IgD-negative memory B cell (primary cell): ENCODE results near the gene FLAD1. TPM values are rescaled to one million over a fixed set of nuclear protein-coding genes. Genes with fewer than 3 reads are reported as not detected.

Experiments
- H3K27ac Mint-ChIP-seq, 3 donors: one replicate each; pipeline ENCODE4 v1.8.0; 2020 to 2022; ENCODE audit warnings: mild to moderate bottlenecking in 3 of 3, mixed read lengths in 3 of 3, moderate library complexity in 1 of 3
- H3K27me3 Mint-ChIP-seq: one replicate; pipeline ENCODE4 v1.8.0; 2021; ENCODE audit warnings: mixed read lengths
- H3K36me3 Mint-ChIP-seq: one replicate; pipeline ENCODE4 v1.8.0; 2020; ENCODE audit warnings: mild to moderate bottlenecking, mixed read lengths
- H3K4me1 Mint-ChIP-seq, 3 donors: one replicate each; pipeline ENCODE4 v1.8.0; 2020 to 2022; ENCODE audit warnings: mixed read lengths in 3 of 3, mild to moderate bottlenecking in 1 of 3
- H3K4me3 Mint-ChIP-seq, 4 donors: one replicate each; pipeline ENCODE4 v1.8.0; 2020 to 2022; ENCODE audit warnings: mild to moderate bottlenecking in 4 of 4, mixed read lengths in 4 of 4, moderate library complexity in 3 of 4
- H3K9me3 Mint-ChIP-seq, 3 donors: one replicate each; pipeline ENCODE4 v1.8.0; 2020 to 2021; ENCODE audit warnings: mixed read lengths in 3 of 3, mild to moderate bottlenecking in 1 of 3
- polyA plus RNA-seq: library from polyadenylated mRNA; unstranded; fragments of 300-500 nt; fragmentation: Illumina TruSeq; gene quantifications from one replicate; pipeline ENCODE4 v1.2.3, GENCODE V29; 2021

Gene FLAD1
- polyA plus RNA-seq = 57.6 TPM

DNA sequence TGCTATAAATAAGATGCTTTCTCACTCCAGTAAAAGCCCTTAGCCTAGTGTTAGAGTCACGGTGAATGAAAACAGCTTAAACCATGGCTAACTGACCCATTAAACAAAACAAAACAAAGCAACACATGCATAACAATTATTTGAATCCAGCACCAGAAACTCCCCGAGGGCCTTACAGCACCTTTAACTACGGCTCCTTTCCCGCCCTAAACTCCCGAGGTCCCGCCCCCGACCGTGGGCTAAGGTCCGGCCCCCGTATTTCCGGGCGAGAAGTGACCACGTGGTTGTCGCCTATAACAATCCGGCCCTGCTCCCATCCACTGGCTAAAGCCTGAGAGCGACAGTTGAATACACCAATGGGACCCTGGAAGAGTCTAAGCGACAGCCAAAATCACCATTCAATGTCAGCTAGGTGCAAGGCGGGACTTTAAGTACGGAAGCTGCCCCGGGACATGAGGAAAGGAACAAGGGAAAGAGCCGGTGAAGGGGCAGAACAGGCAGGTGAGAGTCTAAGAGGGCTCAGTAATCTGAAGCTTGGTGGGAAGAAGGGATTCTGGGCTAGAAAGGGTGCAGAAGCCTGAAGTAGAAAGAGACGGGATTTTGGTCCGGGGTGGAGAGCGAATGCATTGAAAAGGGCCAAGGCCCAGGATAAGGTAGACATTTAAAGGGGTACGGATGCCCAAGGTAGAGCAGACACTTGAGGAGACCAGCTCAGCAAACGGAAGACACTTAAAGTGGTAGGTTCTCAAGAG lies at the start of gene FLAD1:
FLAD1 (plus strand) TSS at position 448 of the 752 bp plus-strand sequence. CDS start 351 bp downstream, outside the sequence.
- H3K4me1 Mint-ChIP-seq = peaks cover 0 to 9% (median 8%) of the 10 kb centered on the region in 3 donors
- no peaks in the 10 kb centered on the region for H3K9me3 Mint-ChIP-seq
- H3K27me3 Mint-ChIP-seq = no peaks in the 10 kb centered on the region
- no peak within 1 kb of the TSS for H3K4me3 Mint-ChIP-seq
- peak within 1 kb of the TSS in 1 of 3 donors; percentile 76 for H3K27ac Mint-ChIP-seq
- H3K36me3 Mint-ChIP-seq = peaks cover 2% of the 10 kb centered on the region

DNA sequence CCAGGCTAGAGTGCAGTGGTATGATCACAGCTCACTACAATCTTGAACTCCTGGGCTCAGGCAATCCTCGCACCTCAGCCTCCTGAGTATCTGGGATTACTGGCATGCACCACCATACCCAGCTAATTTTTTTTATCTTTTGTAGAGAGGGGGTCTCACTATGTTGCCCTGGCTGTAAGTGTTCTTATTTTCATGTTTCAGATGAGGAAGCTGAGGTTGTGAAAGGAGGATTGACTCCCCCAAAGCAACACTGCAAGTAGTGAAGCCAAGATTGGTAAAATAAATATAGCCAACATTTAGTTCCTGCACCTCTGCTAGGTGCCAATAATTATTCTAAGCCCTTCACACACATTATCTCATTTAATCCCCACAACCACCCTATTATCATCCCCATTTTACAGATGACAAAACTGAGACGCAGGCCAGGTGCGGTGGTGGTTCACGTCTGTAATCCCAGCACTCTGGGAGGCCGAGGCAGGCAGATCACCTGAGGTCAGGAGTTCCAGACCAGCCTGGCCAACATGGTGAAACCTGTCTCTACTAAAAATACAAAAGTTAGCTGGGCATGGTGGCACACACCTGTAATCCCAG lies 48.7 kb upstream of the FLAD1 start:
- peaks cover 12 to 30% (median 25%) of the 10 kb centered on the region in 3 donors for H3K4me1 Mint-ChIP-seq
- no peaks in the 10 kb centered on the region for H3K27me3 Mint-ChIP-seq
- peak overlapping the region; percentile 12 to 49 (median 38) for H3K4me3 Mint-ChIP-seq
- H3K36me3 Mint-ChIP-seq = no peaks in the 10 kb centered on the region
- peak overlapping the region in 2 of 3 donors; percentile 25 to 89 for H3K27ac Mint-ChIP-seq
- H3K9me3 Mint-ChIP-seq = no peaks in the 10 kb centered on the region

DNA sequence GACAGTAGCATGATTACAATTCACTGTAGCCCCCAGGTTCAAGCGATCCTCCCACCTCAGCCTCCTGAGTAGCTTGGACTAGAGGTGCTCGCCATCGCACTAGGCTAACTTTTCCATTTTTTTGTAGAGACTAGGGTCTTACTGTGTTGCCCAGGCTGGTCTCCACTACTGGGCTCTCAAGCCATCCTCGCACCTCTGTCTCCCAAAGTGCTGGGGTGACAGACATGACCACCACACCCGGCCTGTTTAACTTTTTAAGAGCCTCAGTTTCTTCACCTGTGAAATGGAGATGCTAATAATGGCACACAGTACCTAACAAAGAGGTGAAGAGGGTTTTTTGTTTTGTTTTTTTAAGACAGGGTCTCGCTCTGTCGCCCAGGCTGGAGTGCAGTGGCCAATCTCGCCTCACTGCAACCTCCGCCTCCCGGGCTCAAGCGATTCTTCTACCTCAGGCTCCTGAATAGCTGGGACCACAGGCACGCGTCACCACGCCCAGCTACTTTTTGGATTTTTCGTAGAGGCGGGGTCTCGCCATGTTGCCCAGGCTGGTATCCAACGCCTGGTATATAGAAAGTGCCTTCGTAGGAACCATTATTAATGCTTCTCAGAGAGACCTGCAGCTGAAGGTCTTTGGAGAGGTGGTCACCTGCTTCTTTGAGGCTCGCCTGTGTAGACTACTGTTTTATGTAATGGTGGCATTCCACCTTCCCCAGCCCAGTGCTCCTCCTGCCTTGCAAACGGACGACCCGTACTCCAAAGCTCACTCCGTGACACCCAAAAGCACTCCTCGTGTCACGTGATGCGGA lies 47.2 kb upstream of the FLAD1 start:
- no peaks in the 10 kb centered on the region for H3K9me3 Mint-ChIP-seq
- H3K36me3 Mint-ChIP-seq = peaks cover under 1% of the 10 kb centered on the region
- H3K4me1 Mint-ChIP-seq = peaks cover 18 to 40% (median 34%) of the 10 kb centered on the region in 3 donors
- peak overlapping the region; percentile 91 to 99 (median 98) for H3K4me3 Mint-ChIP-seq
- no peaks in the 10 kb centered on the region for H3K27me3 Mint-ChIP-seq
- peak overlapping the region; percentile 96 to 100 (median 100) for H3K27ac Mint-ChIP-seq

DNA sequence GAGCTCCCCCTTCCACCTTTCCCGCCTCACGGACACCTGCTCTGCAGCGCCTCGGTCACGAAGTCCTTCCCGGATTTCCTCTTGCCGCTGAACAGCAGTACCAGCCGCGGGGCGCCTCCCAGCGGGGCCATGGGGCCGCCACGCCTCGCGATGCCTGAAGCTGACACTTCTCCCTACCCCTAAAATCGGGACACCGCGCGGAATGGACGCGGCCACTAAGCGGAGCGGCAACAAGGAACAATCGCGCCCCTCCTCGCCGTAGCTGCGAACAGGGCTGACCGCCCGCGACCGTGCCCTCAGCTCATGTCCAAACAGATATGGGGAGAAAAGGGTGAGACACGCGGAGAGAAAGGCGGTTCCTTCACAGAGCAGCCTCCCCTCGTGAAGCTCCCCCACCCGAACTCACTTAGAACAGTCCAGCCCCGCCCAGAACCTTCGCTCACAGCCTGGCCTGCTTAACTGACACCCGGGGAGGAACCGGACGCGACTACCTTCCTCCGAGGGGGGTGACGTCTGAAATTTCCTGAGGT lies 46.5 kb upstream of the FLAD1 start, which contains the start of gene PMVK:
PMVK (minus strand) TSS at position 165 of the 530 bp plus-strand sequence; CDS start at position 131, 34 bp downstream.
- Mint-ChIP-seq H3K4me1 (peaks cover 22 to 44% (median 39%) of the 10 kb centered on the region in 3 donors), H3K4me3 (peak within 1 kb of the TSS; percentile 91 to 99 (median 98)), H3K27me3 (no peaks in the 10 kb centered on the region), H3K27ac (peak within 1 kb of the TSS; percentile 96 to 100 (median 100)), H3K36me3 (peaks cover 1% of the 10 kb centered on the region), H3K9me3 (no peaks in the 10 kb centered on the region)

DNA sequence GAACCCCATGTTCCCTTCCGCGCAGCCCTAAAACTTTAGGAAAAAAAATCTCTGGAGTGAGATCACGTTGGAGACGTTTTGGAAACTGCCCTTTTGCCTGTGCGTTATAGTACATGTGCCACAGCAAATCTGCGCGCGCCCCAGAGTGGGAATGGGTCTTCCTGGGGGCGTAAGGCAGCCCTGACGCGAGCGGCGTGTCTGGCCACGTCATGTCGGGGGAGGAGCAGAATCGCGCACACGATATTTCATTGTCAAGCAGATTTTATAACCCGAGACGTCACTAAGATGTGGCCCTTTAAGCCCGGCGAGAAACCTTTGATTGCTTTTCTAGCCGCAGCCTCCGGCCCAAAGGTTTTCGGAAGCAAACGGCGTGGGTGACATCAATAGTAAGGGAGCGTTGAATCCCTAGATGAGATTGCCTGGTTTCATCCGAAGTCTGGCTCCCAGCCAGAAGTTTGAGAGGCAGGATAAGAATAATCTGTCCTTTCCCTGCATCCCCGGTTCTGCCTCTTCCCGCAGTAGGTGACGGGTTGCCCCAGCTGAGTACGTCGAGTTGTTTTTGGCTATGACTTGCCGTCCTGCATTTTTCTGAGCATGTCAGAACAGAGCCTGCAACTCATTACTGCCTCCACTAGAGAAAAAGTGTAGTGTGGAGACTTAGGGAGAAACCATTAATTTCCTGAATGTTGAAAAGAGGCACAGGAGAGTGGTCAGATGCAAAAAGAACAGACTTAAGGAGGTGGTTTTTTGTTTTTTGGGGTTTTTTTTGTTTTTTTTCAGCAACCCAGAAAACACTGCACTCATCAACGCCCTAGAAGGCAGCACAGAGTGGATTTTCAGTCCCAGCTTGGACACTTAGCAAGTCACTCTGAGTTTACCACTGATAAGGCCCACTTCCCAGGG lies 45.8 kb upstream of the FLAD1 start:
- Mint-ChIP-seq H3K27me3 (no peaks in the 10 kb centered on the region), H3K4me3 (peak overlapping the region; percentile 91 to 99 (median 98)), H3K9me3 (no peaks in the 10 kb centered on the region), H3K36me3 (peaks cover 2% of the 10 kb centered on the region), H3K4me1 (peaks cover 24 to 50% (median 41%) of the 10 kb centered on the region in 3 donors), H3K27ac (peak overlapping the region; percentile 96 to 100 (median 100))

DNA sequence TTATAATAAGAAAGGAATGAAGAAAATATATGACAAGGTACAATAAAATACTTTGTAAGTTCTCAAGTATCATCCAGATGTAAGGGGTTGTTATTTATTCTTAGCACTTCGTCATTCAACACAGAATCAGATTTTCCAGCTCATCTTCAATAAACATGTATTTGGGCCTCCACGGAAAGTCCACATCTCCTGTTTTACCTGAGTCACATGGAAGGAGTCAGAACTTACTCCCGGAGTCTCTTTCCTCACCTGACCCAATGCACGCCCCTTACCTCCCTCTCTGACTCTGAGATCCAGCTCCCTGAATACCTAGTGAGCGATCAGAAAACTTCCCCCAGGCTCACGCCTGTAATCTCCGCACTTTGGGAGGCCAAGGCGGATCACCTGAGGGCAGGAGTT lies 45.2 kb upstream of the FLAD1 start:
- Mint-ChIP-seq H3K27ac (peak overlapping the region; percentile 96 to 100 (median 100)), H3K4me3 (peak overlapping the region; percentile 91 to 99 (median 98)), H3K4me1 (peaks cover 30 to 56% (median 48%) of the 10 kb centered on the region in 3 donors), H3K9me3 (no peaks in the 10 kb centered on the region), H3K36me3 (peaks cover 4% of the 10 kb centered on the region), H3K27me3 (no peaks in the 10 kb centered on the region)

DNA sequence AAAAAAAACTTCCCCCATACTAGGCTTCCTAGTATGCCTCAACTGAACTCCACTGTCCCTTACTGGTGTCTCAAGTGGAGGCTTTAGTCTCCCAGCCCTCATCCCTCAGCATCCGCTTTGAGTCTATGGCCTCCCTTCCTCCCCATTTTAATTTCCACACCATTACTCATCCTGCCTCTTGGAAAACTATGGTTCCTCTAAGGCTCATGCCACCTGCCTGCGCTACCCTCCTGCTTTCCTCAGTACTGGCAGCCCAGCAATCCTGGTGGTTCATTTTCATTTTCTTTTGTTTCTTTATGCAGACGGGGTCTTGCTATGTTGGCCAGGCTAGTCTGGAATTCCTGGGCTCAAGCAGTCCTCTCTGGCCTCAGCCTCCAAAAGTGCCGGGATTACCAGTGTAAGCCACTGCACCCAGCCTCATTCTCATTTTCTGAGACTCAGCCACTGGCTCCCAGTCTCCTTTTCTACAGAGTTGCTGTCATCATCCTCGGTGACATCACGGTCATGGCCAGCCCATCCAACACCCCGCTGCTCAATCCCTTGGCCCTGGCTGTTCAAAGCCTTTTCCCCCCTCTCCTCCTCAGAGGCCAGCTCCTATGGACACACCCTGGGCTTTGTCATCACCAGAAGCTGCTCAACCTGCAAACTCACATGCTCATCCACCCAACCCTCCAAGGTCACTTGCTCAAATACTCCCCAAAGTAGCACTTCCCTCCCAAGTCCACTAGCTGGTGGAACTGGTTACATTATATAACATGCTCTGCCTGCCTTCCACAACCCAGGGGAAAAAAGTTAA lies 44.3 kb upstream of the FLAD1 start:
- Mint-ChIP-seq H3K4me3 (peak overlapping the region; percentile 25 to 98 (median 80)), H3K27ac (peak overlapping the region; percentile 24 to 99 (median 96)), H3K36me3 (peaks cover 4% of the 10 kb centered on the region), H3K9me3 (no peaks in the 10 kb centered on the region), H3K4me1 (peaks cover 37 to 64% (median 56%) of the 10 kb centered on the region in 3 donors), H3K27me3 (no peaks in the 10 kb centered on the region)

DNA sequence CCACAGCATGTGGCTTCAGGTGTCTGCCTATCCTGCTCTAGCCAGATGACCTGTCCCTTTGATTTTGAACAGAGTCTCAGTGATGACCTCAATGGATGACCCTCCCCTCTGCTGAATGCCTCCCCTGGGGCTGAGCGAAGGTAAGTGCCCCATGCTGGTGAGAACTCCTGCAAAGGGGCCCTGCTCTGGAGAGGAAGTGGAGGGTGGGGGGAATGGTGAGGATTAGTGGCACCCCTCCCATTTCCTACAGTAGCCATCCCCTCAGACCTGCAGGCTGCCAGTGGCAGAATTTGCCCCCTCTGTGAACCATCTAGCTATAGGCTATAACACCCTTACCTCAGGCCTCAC lies 43.0 kb upstream of the FLAD1 start:
- no peaks in the 10 kb centered on the region for H3K27me3 Mint-ChIP-seq
- H3K4me1 Mint-ChIP-seq = peaks cover 49 to 71% (median 62%) of the 10 kb centered on the region in 3 donors
- H3K9me3 Mint-ChIP-seq = no peaks in the 10 kb centered on the region
- peak overlapping the region in 1 of 3 donors; percentile 99 for H3K27ac Mint-ChIP-seq
- H3K36me3 Mint-ChIP-seq = peaks cover 4% of the 10 kb centered on the region
- peak overlapping the region in 3 of 4 donors; percentile 74 to 94 (median 75) for H3K4me3 Mint-ChIP-seq

DNA sequence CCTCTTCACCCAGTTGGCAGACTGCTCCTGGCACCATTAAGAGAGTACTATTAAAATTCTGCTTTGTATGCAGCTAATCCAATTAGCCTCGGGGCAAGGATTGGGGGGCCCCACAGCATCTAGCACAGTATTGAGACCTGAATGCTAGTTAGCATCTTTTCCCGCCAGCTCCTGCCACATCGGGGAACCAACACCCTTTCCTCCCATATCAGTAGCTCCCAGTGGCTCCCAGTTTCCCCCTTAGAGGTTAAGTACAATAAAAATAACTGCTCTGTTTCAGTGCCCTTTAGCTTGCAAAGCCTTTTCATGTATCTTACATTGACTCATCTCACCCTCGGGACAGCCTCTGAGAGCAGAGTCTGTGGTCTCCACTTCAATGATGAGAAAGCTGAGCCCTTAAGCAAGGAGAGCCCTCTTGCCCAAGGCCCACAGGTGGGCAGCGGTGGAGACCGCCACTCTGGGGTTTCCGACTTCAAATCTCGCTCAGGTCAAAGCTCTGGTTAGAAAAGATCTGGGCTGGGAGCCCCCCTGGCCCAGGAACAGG lies 42.4 kb upstream of the FLAD1 start:
- Mint-ChIP-seq H3K36me3 (peaks cover 4% of the 10 kb centered on the region), H3K4me3 (peak overlapping the region; percentile 21 to 94 (median 80)), H3K27me3 (no peaks in the 10 kb centered on the region), H3K4me1 (peaks cover 49 to 65% (median 61%) of the 10 kb centered on the region in 3 donors), H3K9me3 (no peaks in the 10 kb centered on the region), H3K27ac (peak overlapping the region in 1 of 3 donors; percentile 99)

DNA sequence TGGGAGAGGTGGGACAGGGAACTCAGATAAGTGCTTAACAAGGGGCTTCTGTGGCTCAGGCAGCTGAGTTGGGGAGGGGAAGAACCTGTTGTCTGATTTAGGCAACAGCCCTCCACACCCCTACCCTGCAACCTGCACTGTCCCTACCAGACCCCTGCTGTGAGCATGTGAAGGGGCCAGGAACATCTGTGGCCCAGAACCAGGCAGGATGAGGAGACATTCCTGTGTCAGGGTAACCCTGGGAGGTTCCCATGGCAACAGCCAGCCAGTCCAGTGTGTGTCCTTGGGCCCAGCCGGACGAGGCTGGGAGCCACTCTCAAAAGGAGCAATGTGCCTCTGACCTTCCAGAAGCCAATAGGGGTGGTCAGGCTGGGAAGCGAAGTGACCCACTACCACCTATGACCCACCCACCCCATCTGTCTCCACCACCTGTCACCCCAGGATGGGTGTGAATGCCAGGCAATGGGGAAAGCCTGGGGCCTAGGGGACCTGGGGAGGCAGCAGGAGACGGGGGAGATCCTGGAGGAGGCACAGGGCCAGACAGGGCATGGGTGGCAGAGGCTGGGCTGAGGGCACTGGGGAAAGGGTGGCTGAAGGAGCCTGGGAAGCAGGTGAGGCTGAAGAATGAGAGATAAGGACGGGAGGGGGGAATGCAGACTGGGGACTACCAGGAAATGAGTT lies 41.7 kb upstream of the FLAD1 start:
- H3K4me3 Mint-ChIP-seq = peak overlapping the region in 3 of 4 donors; percentile 75 to 94 (median 85)
- no peaks in the 10 kb centered on the region for H3K9me3 Mint-ChIP-seq
- peak overlapping the region; percentile 92 to 99 (median 96) for H3K27ac Mint-ChIP-seq
- H3K27me3 Mint-ChIP-seq = no peaks in the 10 kb centered on the region
- H3K4me1 Mint-ChIP-seq = peaks cover 54 to 64% (median 61%) of the 10 kb centered on the region in 3 donors
- peaks cover 4% of the 10 kb centered on the region for H3K36me3 Mint-ChIP-seq

DNA sequence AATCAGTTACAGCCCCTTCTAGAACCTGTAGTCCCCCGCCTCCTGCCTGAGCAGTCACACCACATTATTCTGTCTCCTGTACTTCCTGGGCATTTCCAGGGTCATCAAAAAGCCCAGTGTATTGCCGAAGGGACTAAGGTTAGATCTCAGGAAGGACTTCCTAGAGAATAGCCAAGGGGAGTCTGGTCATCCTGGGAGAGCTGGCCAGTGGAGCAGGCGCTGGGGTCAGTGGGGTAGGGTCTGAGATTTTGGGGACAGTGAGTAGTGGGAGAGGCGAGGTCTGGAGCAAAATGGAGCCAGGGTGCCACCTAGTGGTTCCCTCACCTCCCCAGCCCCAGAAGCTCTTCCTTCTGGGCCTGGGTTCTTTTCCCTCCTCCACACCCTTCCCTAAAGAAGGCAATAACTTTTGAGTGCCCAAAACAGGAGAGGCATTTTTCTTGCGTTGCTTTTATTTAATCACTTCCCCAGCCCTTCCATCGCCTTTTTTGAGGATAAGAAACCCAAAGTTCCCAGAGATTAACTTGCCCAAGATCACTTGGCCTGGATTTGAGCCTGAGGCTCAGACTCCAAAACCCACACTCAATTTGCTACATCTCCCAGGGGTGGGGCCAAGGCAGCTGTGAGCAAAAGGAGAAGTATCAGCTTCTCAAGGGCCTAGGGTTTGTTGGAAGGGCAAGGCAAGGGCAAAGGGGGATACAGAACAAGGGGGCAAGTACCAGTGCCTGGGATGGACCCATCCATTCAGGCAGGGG lies 39.3 kb upstream of the FLAD1 start:
- H3K4me3 Mint-ChIP-seq = peak overlapping the region; percentile 71 to 94 (median 86)
- no peaks in the 10 kb centered on the region for H3K27me3 Mint-ChIP-seq
- peaks cover 43 to 55% (median 54%) of the 10 kb centered on the region in 3 donors for H3K4me1 Mint-ChIP-seq
- peaks cover 4% of the 10 kb centered on the region for H3K36me3 Mint-ChIP-seq
- peak overlapping the region; percentile 92 to 99 (median 96) for H3K27ac Mint-ChIP-seq
- H3K9me3 Mint-ChIP-seq = no peaks in the 10 kb centered on the region
